Astrocyte of the spinal cord (primary cell): ENCODE measurements around the gene ZNHIT6.
A peak's percentile ranks its signal among the peaks of the same experiment; 100 is the strongest.
"Not testable (repeated sequence)": the region's sequence is repeated elsewhere in the genome, so short reads cannot be mapped to it uniquely, and the experiment has no call there.

Source experiments
- DNase-seq: peaks from one replicate; pipeline ENCODE4 v3.0.0; 2011; ENCODE audit warnings: low read depth, low spot score
- H3K4me3 ChIP-seq: 2 replicates; pipeline ENCODE4 v1.5.1; 2011; ENCODE audit warnings: low read depth, mild to moderate bottlenecking, low read length, moderate library complexity
- in situ Hi-C: cut with HindIII; loops from 2 replicates; pipeline ENCODE4 v1.10.0; 2017; ENCODE audit warnings: low sequenced_read_pairs
- TF ChIP-seq, protein P1 (sequence below): IDR thresholded peaks from 2 replicates; pipeline ENCODE4 v1.5.1; 2012; ENCODE audit warnings: low read depth, mild to moderate bottlenecking, low read length, inconsistent platforms

Gene ZNHIT6

DNA sequence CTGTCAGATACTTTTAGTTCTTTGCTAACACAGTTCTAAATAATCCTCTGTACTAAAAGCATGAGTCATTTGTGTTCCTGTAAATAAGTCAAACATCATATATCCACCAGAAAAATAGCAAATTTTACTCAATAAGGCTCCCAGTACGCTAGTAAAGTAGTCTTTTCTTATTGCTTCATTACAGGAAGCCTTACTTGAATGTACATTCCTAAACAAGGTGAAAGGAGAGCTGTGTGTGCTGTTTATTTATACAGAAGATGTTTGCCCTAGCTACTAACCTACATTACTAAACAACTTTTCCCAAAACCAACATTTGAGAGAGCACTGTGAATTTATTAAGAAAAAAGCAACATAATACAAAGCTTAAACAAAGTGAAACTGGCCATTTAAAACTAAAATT lies 52.0 kb downstream of the ZNHIT6 start:
- no peak overlapping the region for H3K4me3 ChIP-seq
- TF ChIP-seq, protein P1, sequence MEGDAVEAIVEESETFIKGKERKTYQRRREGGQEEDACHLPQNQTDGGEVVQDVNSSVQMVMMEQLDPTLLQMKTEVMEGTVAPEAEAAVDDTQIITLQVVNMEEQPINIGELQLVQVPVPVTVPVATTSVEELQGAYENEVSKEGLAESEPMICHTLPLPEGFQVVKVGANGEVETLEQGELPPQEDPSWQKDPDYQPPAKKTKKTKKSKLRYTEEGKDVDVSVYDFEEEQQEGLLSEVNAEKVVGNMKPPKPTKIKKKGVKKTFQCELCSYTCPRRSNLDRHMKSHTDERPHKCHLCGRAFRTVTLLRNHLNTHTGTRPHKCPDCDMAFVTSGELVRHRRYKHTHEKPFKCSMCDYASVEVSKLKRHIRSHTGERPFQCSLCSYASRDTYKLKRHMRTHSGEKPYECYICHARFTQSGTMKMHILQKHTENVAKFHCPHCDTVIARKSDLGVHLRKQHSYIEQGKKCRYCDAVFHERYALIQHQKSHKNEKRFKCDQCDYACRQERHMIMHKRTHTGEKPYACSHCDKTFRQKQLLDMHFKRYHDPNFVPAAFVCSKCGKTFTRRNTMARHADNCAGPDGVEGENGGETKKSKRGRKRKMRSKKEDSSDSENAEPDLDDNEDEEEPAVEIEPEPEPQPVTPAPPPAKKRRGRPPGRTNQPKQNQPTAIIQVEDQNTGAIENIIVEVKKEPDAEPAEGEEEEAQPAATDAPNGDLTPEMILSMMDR = no peak

GRCh38 chr1:85655315-85655714 lies 52.9 kb downstream of the ZNHIT6 start:
- in situ Hi-C loops = no loop called here
- TF ChIP-seq, protein P1 = no peak
- H3K4me3 ChIP-seq = no peak overlapping the region
- no peak for DNase-seq

More for the DNA sequence above, 52.0 kb downstream of the ZNHIT6 start:
- in situ Hi-C loops = no loop called here
- peak; percentile 24 for DNase-seq

GRCh38 chr1:85654066-85654782 lies 54.0 kb downstream of the ZNHIT6 start:
- H3K4me3 ChIP-seq = no peak overlapping the region
- in situ Hi-C loops = no loop called here
- peak; percentile 47 for DNase-seq
- TF ChIP-seq, protein P1 = no peak

DNA sequence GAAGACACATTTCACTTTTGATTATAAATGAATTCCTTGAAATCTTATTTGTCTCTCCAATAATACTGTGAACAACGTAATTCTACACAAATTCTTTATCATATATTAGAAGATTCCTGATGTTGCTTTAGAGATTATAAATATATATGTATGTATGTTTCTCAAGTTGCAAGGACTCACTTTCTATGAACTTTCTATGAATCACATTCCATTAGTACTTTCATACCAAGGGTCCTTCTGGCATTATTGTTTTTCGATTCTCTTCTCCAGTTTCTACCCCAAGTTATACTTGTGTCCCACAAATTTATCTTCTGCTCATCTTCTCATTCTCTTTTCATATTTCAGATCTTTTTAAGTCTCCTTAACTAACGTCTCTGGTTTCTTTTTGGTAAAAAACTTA lies 55.9 kb downstream of the ZNHIT6 start:
- TF ChIP-seq, protein P1 = no peak

DNA sequence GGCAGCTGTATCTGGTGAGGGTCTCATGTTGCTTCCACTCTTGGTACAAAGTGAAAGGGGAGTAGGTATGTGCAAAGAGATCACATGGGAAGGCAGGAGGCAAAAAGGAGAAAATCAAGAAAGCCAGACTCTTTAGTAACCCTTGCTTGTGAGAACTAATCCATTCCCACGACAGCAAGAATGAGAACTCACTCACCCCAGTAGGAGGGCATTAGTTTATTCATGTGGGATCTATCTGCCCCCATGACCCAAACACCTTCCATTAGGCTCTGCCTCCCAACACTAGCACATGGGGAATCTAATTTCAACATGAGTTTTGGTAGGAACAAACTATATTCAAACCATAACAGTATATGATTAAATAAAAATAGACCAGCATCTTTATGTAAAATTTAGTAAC lies 57.6 kb downstream of the ZNHIT6 start:
- in situ Hi-C loops = no loop called here
- no peak for DNase-seq
- TF ChIP-seq, protein P1 = no peak
- H3K4me3 ChIP-seq = no peak overlapping the region

More for the DNA sequence above, 55.9 kb downstream of the ZNHIT6 start:
- DNase-seq = no peak
- H3K4me3 ChIP-seq = no peak overlapping the region
- in situ Hi-C loops = no loop called here

- no peak for DNase-seq
- in situ Hi-C loops = no loop called here
- TF ChIP-seq, protein P1 = no peak
- no peak overlapping the region for H3K4me3 ChIP-seq
Measured at GRCh38 chr1:85649591-85649990, 58.6 kb downstream of the ZNHIT6 start.

- DNase-seq, H3K4me3 ChIP-seq, in situ Hi-C loops: not testable (repeated sequence)
Measured at GRCh38 chr1:85641598-85642556, 66.4 kb downstream of the ZNHIT6 start.

- DNase-seq = not testable (repeated sequence)
Measured at GRCh38 chr1:85639920-85640319, 68.3 kb downstream of the ZNHIT6 start.

More at GRCh38 chr1:85639920-85640319, 68.3 kb downstream of the ZNHIT6 start:
- H3K4me3 ChIP-seq, in situ Hi-C loops: not testable (repeated sequence)
